ENCODE results near the gene KTN1.

KTN1 gene

DNA sequence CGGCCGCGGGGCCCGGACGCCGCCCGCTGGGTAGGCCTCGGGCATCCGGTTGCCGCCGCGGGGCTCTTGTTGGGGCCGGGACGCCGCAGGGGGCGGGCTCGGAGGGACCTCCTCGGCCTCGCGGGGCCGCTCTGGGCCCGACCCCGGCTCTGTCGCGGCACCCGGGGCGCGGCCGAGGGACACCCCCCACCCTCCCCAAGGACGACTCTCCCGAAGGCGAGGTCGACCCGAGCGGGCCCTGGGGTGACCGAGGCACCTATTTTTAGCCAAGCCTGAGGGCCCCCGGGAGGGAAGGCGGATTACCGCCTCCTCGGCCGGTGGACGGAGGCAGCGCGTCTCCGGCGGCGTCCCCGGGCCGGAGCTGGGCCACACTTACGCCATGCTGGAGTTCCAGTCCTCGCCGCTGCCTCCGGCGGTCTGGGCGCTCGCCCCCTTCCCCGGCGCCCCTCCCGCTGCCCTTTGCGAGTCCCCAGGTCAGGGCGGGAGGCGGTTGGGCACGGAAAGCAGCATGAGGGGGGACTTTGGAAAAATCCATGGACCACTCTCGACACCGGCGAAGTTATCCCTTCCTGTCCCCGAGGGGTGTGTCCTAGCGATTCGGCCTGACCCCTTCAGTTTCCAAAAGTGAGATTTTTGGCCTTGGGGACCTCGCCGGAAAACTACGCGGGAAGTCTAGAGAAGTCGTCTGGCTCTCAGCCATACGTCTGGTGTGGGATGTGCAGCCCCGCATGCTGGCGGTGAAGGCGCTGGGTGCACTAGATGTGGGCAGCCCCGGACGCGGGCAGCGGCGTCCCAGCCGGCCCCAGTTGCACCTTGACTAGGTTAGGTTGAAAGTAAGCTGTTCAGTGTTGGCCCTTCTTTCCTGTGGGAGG lies 699 bp downstream of the KTN1 start:
- peak; percentile 58 for DNase-seq
- Histone ChIP-seq H2AFZ (ENCODE audit: low read depth, low read length) (peak overlapping the region; percentile 59), H4K20me1 (ENCODE audit: insufficient read depth, low read length) (peaks cover 45% of the 10 kb centered on the region)

DNA sequence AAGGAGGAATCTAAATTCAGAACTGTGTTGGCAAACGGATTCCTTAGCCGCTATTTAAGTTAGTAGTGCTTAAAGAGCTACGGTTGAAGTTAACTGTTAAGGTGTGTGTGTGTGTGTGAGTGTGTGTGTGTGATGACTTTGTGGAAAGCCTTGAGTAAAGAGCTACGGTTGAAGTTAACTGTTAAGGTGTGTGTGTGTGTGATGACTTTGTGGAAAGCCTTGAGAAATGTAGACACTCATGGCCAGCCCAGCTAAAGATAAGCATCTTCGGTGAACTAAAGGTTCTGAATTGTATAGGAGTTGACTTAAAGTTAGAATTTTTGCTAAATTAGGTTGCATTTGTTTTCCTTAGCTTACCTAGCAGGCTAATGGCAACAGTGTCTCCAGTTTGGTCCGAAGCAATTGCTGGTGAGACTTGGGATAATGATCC lies 1.4 kb downstream of the KTN1 start:
- no peaks in the 10 kb centered on the region for H3K27me3 ChIP-seq (ENCODE audit: insufficient read depth, low read length, poor library complexity)
- no peaks in the 10 kb centered on the region for H3K9me3 ChIP-seq (ENCODE audit: insufficient read depth, low read length, severe bottlenecking)
- H4K20me1 ChIP-seq (ENCODE audit: insufficient read depth, low read length) = peaks cover 52% of the 10 kb centered on the region
- TF ChIP-seq EZH2 (IDR thresholded peaks at IDR 0.05; ENCODE audit: borderline replicate concordance, low read depth, low read length, severe bottlenecking) = no peak
- TF ChIP-seq CTCF (IDR thresholded peaks at IDR 0.05; ENCODE audit: borderline replicate concordance, extremely low read depth, low read length, poor library complexity, severe bottlenecking) = no peak
- peak overlapping the region; percentile 92 for H3K9ac ChIP-seq (ENCODE audit: low read depth, low read length)
- peaks cover 45% of the 10 kb centered on the region for H3K4me1 ChIP-seq (ENCODE audit: insufficient read depth, low read length)
- peak overlapping the region; percentile 59; the same call in 1 of the 2 replicates for H2AFZ ChIP-seq (ENCODE audit: low read depth, low read length)
- H3K79me2 ChIP-seq (ENCODE audit: insufficient read depth, low read length) = peaks cover 69% of the 10 kb centered on the region
- ATAC-seq (ENCODE audit: insufficient read depth, low read depth) (no peak; the same call in 1 of the 3 replicates), DNase-seq (no peak)
- peak overlapping the region; percentile 66 for H3K4me2 ChIP-seq (ENCODE audit: insufficient read depth, low read length)
- peak overlapping the region; percentile 77 for H3K27ac ChIP-seq (ENCODE audit: low read length)
- H3K4me3 ChIP-seq (ENCODE audit: low read depth in 1 of 2, low read length in 2 of 2) = peak overlapping the region; percentile 64 to 80
- peaks cover 9% of the 10 kb centered on the region for H3K36me3 ChIP-seq (ENCODE audit: insufficient read depth, low read length)

More for the DNA sequence above, 699 bp downstream of the KTN1 start:
- ATAC-seq (ENCODE audit: insufficient read depth, low read depth) = peak; percentile 57
- peak overlapping the region; percentile 64 to 80 for H3K4me3 ChIP-seq (ENCODE audit: low read depth in 1 of 2, low read length in 2 of 2)
- H3K4me2 ChIP-seq (ENCODE audit: insufficient read depth, low read length) = peak overlapping the region; percentile 66
- peak overlapping the region; percentile 92 for H3K9ac ChIP-seq (ENCODE audit: low read depth, low read length)
- no peaks in the 10 kb centered on the region for H3K9me3 ChIP-seq (ENCODE audit: insufficient read depth, low read length, severe bottlenecking)
- H3K36me3 ChIP-seq (ENCODE audit: insufficient read depth, low read length) = peaks cover 9% of the 10 kb centered on the region
- H3K4me1 ChIP-seq (ENCODE audit: insufficient read depth, low read length) = peaks cover 45% of the 10 kb centered on the region
- no peak for TF ChIP-seq EZH2 (IDR thresholded peaks at IDR 0.05; ENCODE audit: borderline replicate concordance, low read depth, low read length, severe bottlenecking)
- no peak for TF ChIP-seq CTCF (IDR thresholded peaks at IDR 0.05; ENCODE audit: borderline replicate concordance, extremely low read depth, low read length, poor library complexity, severe bottlenecking)
- peaks cover 62% of the 10 kb centered on the region for H3K79me2 ChIP-seq (ENCODE audit: insufficient read depth, low read length)
- H3K27ac ChIP-seq (ENCODE audit: low read length) = peak overlapping the region; percentile 77
- no peaks in the 10 kb centered on the region for H3K27me3 ChIP-seq (ENCODE audit: insufficient read depth, low read length, poor library complexity)

DNA sequence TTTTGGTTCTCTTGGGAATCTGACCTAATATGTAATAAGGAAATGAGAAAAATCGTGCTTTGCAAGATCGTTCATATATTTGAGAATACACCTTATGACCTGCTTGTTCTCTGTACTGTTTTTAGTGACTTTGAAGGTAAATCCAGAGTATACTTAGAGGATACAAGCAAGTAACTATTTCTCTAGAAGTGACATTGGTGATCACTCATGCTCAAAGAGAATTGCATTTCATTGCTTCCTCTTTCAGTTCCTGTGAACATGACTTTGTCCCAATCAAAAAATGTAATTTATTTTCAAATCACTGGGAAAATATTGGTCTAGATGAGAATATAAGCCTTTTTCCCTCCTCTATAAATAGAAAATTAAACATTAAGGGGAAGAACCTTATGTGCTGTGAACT lies 2.7 kb downstream of the KTN1 start:
- Histone ChIP-seq H3K4me3 (ENCODE audit: low read depth in 1 of 2, low read length in 2 of 2) (no peak overlapping the region), H4K20me1 (ENCODE audit: insufficient read depth, low read length) (peaks cover 65% of the 10 kb centered on the region), H3K27ac (ENCODE audit: low read length) (no peak overlapping the region), H2AFZ (ENCODE audit: low read depth, low read length) (no peak overlapping the region), H3K9ac (ENCODE audit: low read depth, low read length) (0 out of 2 replicates have a peak overlapping the region, but pooled peaks have one; percentile 8), H3K27me3 (ENCODE audit: insufficient read depth, low read length, poor library complexity) (no peaks in the 10 kb centered on the region), H3K4me2 (ENCODE audit: insufficient read depth, low read length) (peak overlapping the region; percentile 66; the same call in 1 of the 2 replicates), H3K4me1 (ENCODE audit: insufficient read depth, low read length) (peaks cover 45% of the 10 kb centered on the region), H3K9me3 (ENCODE audit: insufficient read depth, low read length, severe bottlenecking) (no peaks in the 10 kb centered on the region), H3K36me3 (ENCODE audit: insufficient read depth, low read length) (peaks cover 4% of the 10 kb centered on the region; the same call in 1 of the 2 replicates), H3K79me2 (ENCODE audit: insufficient read depth, low read length) (peaks cover 82% of the 10 kb centered on the region)
- ATAC-seq (ENCODE audit: insufficient read depth, low read depth) = no peak
- TF ChIP-seq CTCF (IDR thresholded peaks at IDR 0.05; ENCODE audit: borderline replicate concordance, extremely low read depth, low read length, poor library complexity, severe bottlenecking) (no peak), EZH2 (IDR thresholded peaks at IDR 0.05; ENCODE audit: borderline replicate concordance, low read depth, low read length, severe bottlenecking) (no peak)
- no peak for DNase-seq
